T follicular helper cell (primary cell): Measurements from ENCODE around the gene LHX4.

ENCODE experiments used
- DNase-seq: peaks from one replicate; pipeline ENCODE4 v3.0.0-alpha.2; 2020; ENCODE audit warnings: low read depth
- total RNA-seq, 2 experiments: gene quantifications; one replicate each; lab custom pipeline; 2026; lab: John Stamatoyannopoulos, UW

The LHX4 gene
- total RNA-seq = 0 to 0.09 reads per million in 2 experiments

GRCh38 chr1:180229483-180230415 is at the start of gene LHX4:
Gene LHX4, plus strand, starts transcription at chr1:180230264. Its CDS starts 266 bp downstream, at chr1:180230530.
- no peak for DNase-seq

GRCh38 chr1:180181048-180181447 is 49.0 kb upstream of the LHX4 start:
- no peak for DNase-seq

- no peak for DNase-seq
These were observed 47.9 kb upstream of the LHX4 start for GRCh38 chr1:180181996-180182642.

GRCh38 chr1:180182643-180183311 is 47.3 kb upstream of the LHX4 start:
- no peak for DNase-seq

- DNase-seq = no peak
These were observed 46.6 kb upstream of the LHX4 start for GRCh38 chr1:180183426-180183825.

- no peak for DNase-seq
These were observed 46.0 kb upstream of the LHX4 start for GRCh38 chr1:180184041-180184440.

- DNase-seq = no peak
These were observed 44.8 kb upstream of the LHX4 start for GRCh38 chr1:180185281-180185680.

GRCh38 chr1:180185971-180186645 is 44.0 kb upstream of the LHX4 start:
- DNase-seq = no peak

GRCh38 chr1:180186831-180187230 is 43.2 kb upstream of the LHX4 start:
- DNase-seq = no peak

- no peak for DNase-seq
These were observed 42.4 kb upstream of the LHX4 start for GRCh38 chr1:180187626-180188025.

GRCh38 chr1:180188091-180188506 is 42.0 kb upstream of the LHX4 start:
- DNase-seq = no peak

- no peak for DNase-seq
These were observed 41.3 kb upstream of the LHX4 start for GRCh38 chr1:180188684-180189175.

- no peak for DNase-seq
These were observed 40.0 kb upstream of the LHX4 start for GRCh38 chr1:180190091-180190490.

GRCh38 chr1:180192172-180192571 is 37.9 kb upstream of the LHX4 start:
- no peak for DNase-seq

- no peak for DNase-seq
These were observed 36.7 kb upstream of the LHX4 start for GRCh38 chr1:180193141-180194047.

- DNase-seq = no peak
These were observed 36.0 kb upstream of the LHX4 start for GRCh38 chr1:180194048-180194425.

GRCh38 chr1:180194546-180195207 is 35.4 kb upstream of the LHX4 start:
- DNase-seq = no peak

GRCh38 chr1:180195401-180195800 is 34.7 kb upstream of the LHX4 start:
- DNase-seq = no peak

GRCh38 chr1:180195916-180196315 is 34.1 kb upstream of the LHX4 start:
- no peak for DNase-seq

GRCh38 chr1:180196436-180197003 is 33.5 kb upstream of the LHX4 start:
- no peak for DNase-seq
